GM23338 (cell line): ENCODE data around the gene TRIM71. TPM values are rescaled to one million over a fixed set of nuclear protein-coding genes. Genes with fewer than 3 reads are reported as not detected.

ENCODE experiments used
- ATAC-seq: fragments of 200-7000 bp; cut with Tn5 transposase; 3 replicates; pipeline ENCODE4 v1.9.1; 2020
- DNase-seq: peaks from one replicate; pipeline ENCODE4 v3.0.0-alpha.2; 2015; ENCODE audit warnings: low spot score
- H2AFZ ChIP-seq: fragments of 200-600 bp; sonication (generic); 2 replicates; pipeline ENCODE4 v1.8.0; 2016; ENCODE audit warnings: antibody characterized with exemption, mild to moderate bottlenecking, moderate library complexity
- H3F3A ChIP-seq: fragments of 200-600 bp; sonication (generic); replicated peaks from 2 replicates; pipeline ENCODE4 v1.8.0; 2017; ENCODE audit warnings: antibody characterized with exemption, mixed run types, low read depth
- H3K27ac ChIP-seq: fragments of 200-600 bp; sonication (generic); 2 replicates; pipeline ENCODE4 v1.6.1; 2016; ENCODE audit warnings: low read depth
- H3K27me3 ChIP-seq: fragments of 200-600 bp; sonication (generic); 2 replicates; pipeline ENCODE4 v1.8.0; 2016; ENCODE audit warnings: mild to moderate bottlenecking, mixed run types, moderate library complexity; ENCODE audit not compliant: insufficient read depth
- H3K36me3 ChIP-seq: fragments of 200-600 bp; sonication (generic); 2 replicates; pipeline ENCODE4 v1.8.0; 2016; ENCODE audit warnings: mild to moderate bottlenecking; ENCODE audit not compliant: insufficient read depth
- H3K4me1 ChIP-seq: fragments of 200-600 bp; sonication (generic); 2 replicates; pipeline ENCODE4 v1.8.0; 2016; ENCODE audit warnings: mild to moderate bottlenecking, moderate library complexity; ENCODE audit not compliant: insufficient read depth
- H3K4me2 ChIP-seq: fragments of 200-600 bp; sonication (generic); 2 replicates; pipeline ENCODE4 v1.7.1; 2017; ENCODE audit warnings: mixed run types
- H3K4me3 ChIP-seq: fragments of 200-600 bp; sonication (generic); 2 replicates; pipeline ENCODE4 v1.6.1; 2016; ENCODE audit warnings: mixed run types
- H3K79me2 ChIP-seq: fragments of 200-600 bp; sonication (generic); replicated peaks from 2 replicates; pipeline ENCODE4 v1.8.0; 2017; ENCODE audit warnings: mild to moderate bottlenecking; ENCODE audit not compliant: insufficient read depth
- H3K9me2 ChIP-seq: fragments of 200-600 bp; sonication (generic); 2 replicates; pipeline ENCODE4 v1.8.0; 2017; ENCODE audit not compliant: insufficient read depth
- H4K20me1 ChIP-seq: fragments of 200-600 bp; sonication (generic); replicated peaks from 2 replicates; pipeline ENCODE4 v1.8.0; 2017; ENCODE audit warnings: mild to moderate bottlenecking; ENCODE audit not compliant: insufficient read depth
- H3K27ac Mint-ChIP-seq: 2 replicates; pipeline ENCODE4 v1.8.0; 2020; ENCODE audit warnings: inconsistent platforms, mild to moderate bottlenecking, moderate library complexity, mixed read lengths
- H3K27me3 Mint-ChIP-seq: 3 replicates; pipeline ENCODE4 v1.8.0; 2022; ENCODE audit warnings: low read depth, mild to moderate bottlenecking, moderate library complexity, mixed read lengths, inconsistent platforms; ENCODE audit not compliant: insufficient read depth, poor library complexity
- H3K36me3 Mint-ChIP-seq: 3 replicates; pipeline ENCODE4 v1.8.0; 2021; ENCODE audit warnings: low read depth, mild to moderate bottlenecking, inconsistent platforms, moderate library complexity, mixed read lengths
- H3K4me1 Mint-ChIP-seq: 3 replicates; pipeline ENCODE4 v1.8.0; 2020; ENCODE audit warnings: mild to moderate bottlenecking, inconsistent platforms, mixed read lengths
- H3K4me3 Mint-ChIP-seq: 3 replicates; pipeline ENCODE4 v1.8.0; 2021; ENCODE audit warnings: moderate library complexity, mild to moderate bottlenecking, inconsistent platforms, mixed read lengths
- H3K9me3 Mint-ChIP-seq: 3 replicates; pipeline ENCODE4 v1.8.0; 2020; ENCODE audit warnings: moderate library complexity, mild to moderate bottlenecking, inconsistent platforms, mixed read lengths
- CREB1 ChIP-seq: fragments of 250-450 bp; sonication (Bioruptor Pico); IDR thresholded peaks from 2 replicates; pipeline ENCODE4 v1.5.0; 2020; ENCODE audit warnings: low read depth, mild to moderate bottlenecking, moderate library complexity
- CTCF ChIP-seq, 2 experiments: fragments of 200-600 bp in 1 of 2; sonication (generic) in 1 of 2; conservative IDR thresholded peaks; 2 replicates each; pipeline versions ENCODE4 v1.5.1 to v1.6.1; 2016 to 2017; ENCODE audit warnings: antibody characterized with exemption in 2 of 2, low read depth in 2 of 2, mild to moderate bottlenecking in 2 of 2, moderate library complexity in 1 of 2
- EZH2 ChIP-seq: fragments of 200-600 bp; sonication (generic); IDR thresholded peaks from one replicate; pipeline ENCODE4 v1.8.0; 2017; ENCODE audit warnings: antibody characterized with exemption, mild to moderate bottlenecking, low read depth; ENCODE audit not compliant: unreplicated experiment
- EZH2phosphoT487 ChIP-seq: fragments of 200-600 bp; sonication (generic); IDR thresholded peaks from one replicate; pipeline ENCODE4 v1.8.1; 2018; ENCODE audit warnings: antibody characterized with exemption; ENCODE audit not compliant: unreplicated experiment
- JUNB ChIP-seq: IDR thresholded peaks from one replicate; pipeline ENCODE4 v1.6.1; 2016; ENCODE audit warnings: antibody characterized with exemption; ENCODE audit not compliant: unreplicated experiment
- NANOG ChIP-seq: IDR thresholded peaks from 2 replicates; pipeline ENCODE4 v1.6.1; 2016; ENCODE audit warnings: antibody characterized with exemption, borderline replicate concordance
- POLR2AphosphoS5 ChIP-seq: IDR thresholded peaks from 2 replicates; pipeline ENCODE4 v1.6.1; 2016; ENCODE audit warnings: antibody characterized with exemption, low read depth
- REST ChIP-seq: IDR thresholded peaks from one replicate; pipeline ENCODE4 v1.6.1; 2018; ENCODE audit warnings: antibody characterized with exemption; ENCODE audit not compliant: unreplicated experiment
- STAT1 ChIP-seq: IDR thresholded peaks from one replicate; pipeline ENCODE4 v1.6.1; 2016; ENCODE audit warnings: antibody characterized with exemption; ENCODE audit not compliant: unreplicated experiment
- ZNF114 ChIP-seq: fragments of 250-450 bp; sonication (Bioruptor Pico); IDR thresholded peaks from 2 replicates; pipeline ENCODE4 v1.5.0; 2020; ENCODE audit warnings: mild to moderate bottlenecking, moderate library complexity
- ZNF331 ChIP-seq: fragments of 250-450 bp; sonication (Bioruptor Pico); IDR thresholded peaks from 2 replicates; pipeline ENCODE4 v1.5.0; 2020; ENCODE audit warnings: low read depth, mild to moderate bottlenecking, moderate library complexity
- polyA plus RNA-seq: library from polyadenylated mRNA; unstranded; fragments of >200 nt; fragmentation: Nextera tagmentation; extraction: Ambion mirVana; gene quantifications from 2 replicates; pipeline ENCODE4 v1.2.1, GENCODE V29; 2016
- total RNA-seq: library from RNA; depleted of rRNA; stranded (reverse); fragments of >200 nt; shearing (Covaris generic); gene quantifications from 2 replicates; pipeline ENCODE4 v1.2.3, GENCODE V29; 2014
- TF ChIP-seq, protein P1 (sequence below): fragments of 250-450 bp; sonication (Bioruptor Pico); IDR thresholded peaks from 2 replicates; pipeline ENCODE4 v1.5.0; 2020; ENCODE audit warnings: mild to moderate bottlenecking, moderate library complexity
- TF ChIP-seq, protein P2 (sequence below): IDR thresholded peaks from 2 replicates; pipeline ENCODE4 v1.6.1; 2016; ENCODE audit warnings: antibody characterized with exemption

The TRIM71 gene
- total and polyA plus RNA-seq, 2 experiments from 2014 or later: 71.5 to 346 TPM

GRCh38 chr3:32818970-32819511, 1.2 kb downstream of the TRIM71 start:
- no peak for TF ChIP-seq ZNF114 (CRISPR knock-in tag)
- no peak; the same call in 1 of the 2 replicates for TF ChIP-seq POLR2AphosphoS5
- TF ChIP-seq, protein P1, sequence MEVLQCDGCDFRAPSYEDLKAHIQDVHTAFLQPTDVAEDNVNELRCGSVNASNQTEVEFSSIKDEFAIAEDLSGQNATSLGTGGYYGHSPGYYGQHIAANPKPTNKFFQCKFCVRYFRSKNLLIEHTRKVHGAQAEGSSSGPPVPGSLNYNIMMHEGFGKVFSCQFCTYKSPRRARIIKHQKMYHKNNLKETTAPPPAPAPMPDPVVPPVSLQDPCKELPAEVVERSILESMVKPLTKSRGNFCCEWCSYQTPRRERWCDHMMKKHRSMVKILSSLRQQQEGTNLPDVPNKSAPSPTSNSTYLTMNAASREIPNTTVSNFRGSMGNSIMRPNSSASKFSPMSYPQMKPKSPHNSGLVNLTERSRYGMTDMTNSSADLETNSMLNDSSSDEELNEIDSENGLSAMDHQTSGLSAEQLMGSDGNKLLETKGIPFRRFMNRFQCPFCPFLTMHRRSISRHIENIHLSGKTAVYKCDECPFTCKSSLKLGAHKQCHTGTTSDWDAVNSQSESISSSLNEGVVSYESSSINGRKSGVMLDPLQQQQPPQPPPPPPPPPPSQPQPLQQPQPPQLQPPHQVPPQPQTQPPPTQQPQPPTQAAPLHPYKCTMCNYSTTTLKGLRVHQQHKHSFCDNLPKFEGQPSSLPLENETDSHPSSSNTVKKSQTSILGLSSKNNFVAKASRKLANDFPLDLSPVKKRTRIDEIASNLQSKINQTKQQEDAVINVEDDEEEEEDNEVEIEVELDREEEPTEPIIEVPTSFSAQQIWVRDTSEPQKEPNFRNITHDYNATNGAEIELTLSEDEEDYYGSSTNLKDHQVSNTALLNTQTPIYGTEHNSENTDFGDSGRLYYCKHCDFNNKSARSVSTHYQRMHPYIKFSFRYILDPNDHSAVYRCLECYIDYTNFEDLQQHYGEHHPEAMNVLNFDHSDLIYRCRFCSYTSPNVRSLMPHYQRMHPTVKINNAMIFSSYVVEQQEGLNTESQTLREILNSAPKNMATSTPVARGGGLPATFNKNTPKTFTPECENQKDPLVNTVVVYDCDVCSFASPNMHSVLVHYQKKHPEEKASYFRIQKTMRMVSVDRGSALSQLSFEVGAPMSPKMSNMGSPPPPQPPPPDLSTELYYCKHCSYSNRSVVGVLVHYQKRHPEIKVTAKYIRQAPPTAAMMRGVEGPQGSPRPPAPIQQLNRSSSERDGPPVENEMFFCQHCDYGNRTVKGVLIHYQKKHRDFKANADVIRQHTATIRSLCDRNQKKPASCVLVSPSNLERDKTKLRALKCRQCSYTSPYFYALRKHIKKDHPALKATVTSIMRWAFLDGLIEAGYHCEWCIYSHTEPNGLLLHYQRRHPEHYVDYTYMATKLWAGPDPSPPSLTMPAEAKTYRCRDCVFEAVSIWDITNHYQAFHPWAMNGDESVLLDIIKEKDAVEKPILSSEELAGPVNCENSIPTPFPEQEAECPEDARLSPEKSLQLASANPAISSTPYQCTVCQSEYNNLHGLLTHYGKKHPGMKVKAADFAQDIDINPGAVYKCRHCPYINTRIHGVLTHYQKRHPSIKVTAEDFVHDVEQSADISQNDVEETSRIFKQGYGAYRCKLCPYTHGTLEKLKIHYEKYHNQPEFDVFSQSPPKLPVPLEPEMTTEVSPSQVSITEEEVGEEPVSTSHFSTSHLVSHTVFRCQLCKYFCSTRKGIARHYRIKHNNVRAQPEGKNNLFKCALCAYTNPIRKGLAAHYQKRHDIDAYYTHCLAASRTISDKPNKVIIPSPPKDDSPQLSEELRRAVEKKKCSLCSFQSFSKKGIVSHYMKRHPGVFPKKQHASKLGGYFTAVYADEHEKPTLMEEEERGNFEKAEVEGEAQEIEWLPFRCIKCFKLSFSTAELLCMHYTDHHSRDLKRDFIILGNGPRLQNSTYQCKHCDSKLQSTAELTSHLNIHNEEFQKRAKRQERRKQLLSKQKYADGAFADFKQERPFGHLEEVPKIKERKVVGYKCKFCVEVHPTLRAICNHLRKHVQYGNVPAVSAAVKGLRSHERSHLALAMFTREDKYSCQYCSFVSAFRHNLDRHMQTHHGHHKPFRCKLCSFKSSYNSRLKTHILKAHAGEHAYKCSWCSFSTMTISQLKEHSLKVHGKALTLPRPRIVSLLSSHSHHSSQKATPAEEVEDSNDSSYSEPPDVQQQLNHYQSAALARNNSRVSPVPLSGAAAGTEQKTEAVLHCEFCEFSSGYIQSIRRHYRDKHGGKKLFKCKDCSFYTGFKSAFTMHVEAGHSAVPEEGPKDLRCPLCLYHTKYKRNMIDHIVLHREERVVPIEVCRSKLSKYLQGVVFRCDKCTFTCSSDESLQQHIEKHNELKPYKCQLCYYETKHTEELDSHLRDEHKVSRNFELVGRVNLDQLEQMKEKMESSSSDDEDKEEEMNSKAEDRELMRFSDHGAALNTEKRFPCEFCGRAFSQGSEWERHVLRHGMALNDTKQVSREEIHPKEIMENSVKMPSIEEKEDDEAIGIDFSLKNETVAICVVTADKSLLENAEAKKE: no peak
- no peak for TF ChIP-seq CTCF (conservative IDR thresholded peaks at IDR 0.05; ENCODE audit: low read depth in 2 of 2)
- TF ChIP-seq REST: no peak
- TF ChIP-seq STAT1: no peak
- no peak for TF ChIP-seq ZNF331 (CRISPR knock-in tag)
- TF ChIP-seq EZH2phosphoT487: no peak
- TF ChIP-seq NANOG: no peak
- TF ChIP-seq EZH2: no peak
- TF ChIP-seq, protein P2, sequence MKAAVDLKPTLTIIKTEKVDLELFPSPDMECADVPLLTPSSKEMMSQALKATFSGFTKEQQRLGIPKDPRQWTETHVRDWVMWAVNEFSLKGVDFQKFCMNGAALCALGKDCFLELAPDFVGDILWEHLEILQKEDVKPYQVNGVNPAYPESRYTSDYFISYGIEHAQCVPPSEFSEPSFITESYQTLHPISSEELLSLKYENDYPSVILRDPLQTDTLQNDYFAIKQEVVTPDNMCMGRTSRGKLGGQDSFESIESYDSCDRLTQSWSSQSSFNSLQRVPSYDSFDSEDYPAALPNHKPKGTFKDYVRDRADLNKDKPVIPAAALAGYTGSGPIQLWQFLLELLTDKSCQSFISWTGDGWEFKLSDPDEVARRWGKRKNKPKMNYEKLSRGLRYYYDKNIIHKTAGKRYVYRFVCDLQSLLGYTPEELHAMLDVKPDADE: no peak
- TF ChIP-seq CREB1 (CRISPR knock-in tag): no peak
- TF ChIP-seq JUNB: no peak
- no peaks in the 10 kb centered on the region for H3K27me3 ChIP-seq
- ATAC-seq: no peak
- peak overlapping the region; percentile 100 for H3K4me3 ChIP-seq
- no peak overlapping the region for H2AFZ ChIP-seq
- H3K9me2 ChIP-seq: no peaks in the 10 kb centered on the region
- peak overlapping the region; percentile 2; the same call in 1 of the 2 replicates for H3K27ac ChIP-seq
- H3K27me3 Mint-ChIP-seq: peaks cover 46% of the 10 kb centered on the region
- H3K9me3 Mint-ChIP-seq: peaks cover 19% of the 10 kb centered on the region
- H3K36me3 ChIP-seq: peaks cover 26% of the 10 kb centered on the region
- H3F3A ChIP-seq: peaks cover 20% of the 10 kb centered on the region
- DNase-seq: no peak
- peak overlapping the region; percentile 99 for H3K4me3 Mint-ChIP-seq
- peaks cover 34% of the 10 kb centered on the region for H3K4me1 Mint-ChIP-seq
- peaks cover 48% of the 10 kb centered on the region for H4K20me1 ChIP-seq
- peak overlapping the region; percentile 89 for H3K4me2 ChIP-seq
- H3K27ac Mint-ChIP-seq: peak overlapping the region; percentile 99
- H3K36me3 Mint-ChIP-seq: peaks cover 87% of the 10 kb centered on the region
- peaks cover 96% of the 10 kb centered on the region for H3K79me2 ChIP-seq
- peaks cover 36% of the 10 kb centered on the region for H3K4me1 ChIP-seq
